HCT116 (cell line): ENCODE data around the gene EGFR.

ENCODE experiments used
- CEBPB ChIP-seq: IDR thresholded peaks from 2 replicates; pipeline ENCODE4 v1.6.1; 2012; ENCODE audit warnings: low read depth
- CTCF ChIP-seq, 3 experiments: fragments of 200-600 bp in 1 of 3; sonication (generic) in 1 of 3; IDR thresholded peaks in 2 of 3; conservative IDR thresholded peaks in 1 of 3; 2 replicates each; pipeline ENCODE4 v1.5.1; 2012 to 2017; ENCODE audit warnings: low read depth in 2 of 3, low read length in 2 of 3, antibody characterized with exemption in 1 of 3, borderline replicate concordance in 1 of 3, control low read depth in 1 of 3, mild to moderate bottlenecking in 1 of 3, mixed read lengths in 1 of 3, mixed run types in 1 of 3, moderate library complexity in 1 of 3; ENCODE audit not compliant: insufficient read depth in 1 of 3
- EZH2 ChIP-seq: fragments of 200-600 bp; sonication (generic); IDR thresholded peaks from 2 replicates; pipeline ENCODE4 v1.6.1; 2017; ENCODE audit warnings: antibody characterized with exemption, mixed run types
- EZH2phosphoT487 ChIP-seq: fragments of 200-600 bp; IDR thresholded peaks from 2 replicates; pipeline ENCODE4 v1.6.1; 2018; ENCODE audit warnings: antibody characterized with exemption, borderline replicate concordance
- POLR2AphosphoS5 ChIP-seq: IDR thresholded peaks from 2 replicates; pipeline ENCODE4 v1.6.1; 2011; ENCODE audit warnings: mild to moderate bottlenecking, low read depth, low read length, moderate library complexity
- RAD21 ChIP-seq: IDR thresholded peaks from 2 replicates; pipeline ENCODE4 v1.6.1; 2012; ENCODE audit warnings: low read depth, mild to moderate bottlenecking
- SRF ChIP-seq: IDR thresholded peaks from 2 replicates; pipeline ENCODE4 v1.6.1; 2012; ENCODE audit warnings: low read depth
- YY1 ChIP-seq: IDR thresholded peaks from 2 replicates; pipeline ENCODE4 v1.6.1; 2011; ENCODE audit warnings: low read length, low read depth, moderate library complexity, mild to moderate bottlenecking; ENCODE audit not compliant: insufficient replicate concordance; ENCODE audit errors: extremely low read depth
- ZFX ChIP-seq: fragments of 450-650 bp; IDR thresholded peaks from 2 replicates; pipeline ENCODE4 v1.6.1; 2017
- TF ChIP-seq, protein P1 (sequence below): IDR thresholded peaks from 2 replicates; pipeline ENCODE4 v1.6.1; 2012
- TF ChIP-seq, protein P2 (sequence below): IDR thresholded peaks from 2 replicates; pipeline ENCODE4 v1.6.1; 2012; ENCODE audit warnings: low read depth

DNA sequence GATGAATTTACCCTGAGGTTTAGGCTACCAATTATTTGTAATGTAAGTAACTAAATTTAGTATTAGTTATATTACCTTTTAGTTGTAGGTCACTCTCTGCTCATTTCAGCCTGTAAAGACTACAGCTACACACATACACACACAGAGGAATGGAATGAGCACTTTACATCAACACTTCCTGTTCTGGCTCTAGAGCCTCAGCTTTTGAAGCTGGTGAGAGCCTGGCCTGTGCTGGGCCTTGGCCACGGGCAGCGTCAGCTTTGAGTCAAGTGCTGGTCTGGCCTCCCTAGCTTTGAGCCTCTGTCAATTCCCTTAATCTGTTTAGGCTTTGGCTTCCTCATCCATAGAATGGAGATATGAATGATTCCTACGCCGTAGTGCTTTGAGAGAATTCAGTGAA, 141.7 kb downstream of the EGFR start:
- TF ChIP-seq CTCF (IDR thresholded peaks at IDR 0.05 in 2 of 3, conservative IDR thresholded peaks at IDR 0.05 in 1 of 3; ENCODE audit: borderline replicate concordance in 1 of 3, insufficient read depth in 1 of 3, low read depth in 2 of 3, low read length in 2 of 3) (no peak), EZH2phosphoT487 (no peak), ZFX (no peak), POLR2AphosphoS5 (no peak), RAD21 (no peak), SRF (no peak), CEBPB (no peak), YY1 (no peak), EZH2 (no peak)
- TF ChIP-seq, protein P1, sequence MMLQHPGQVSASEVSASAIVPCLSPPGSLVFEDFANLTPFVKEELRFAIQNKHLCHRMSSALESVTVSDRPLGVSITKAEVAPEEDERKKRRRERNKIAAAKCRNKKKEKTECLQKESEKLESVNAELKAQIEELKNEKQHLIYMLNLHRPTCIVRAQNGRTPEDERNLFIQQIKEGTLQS: no peak
- TF ChIP-seq, protein P2, sequence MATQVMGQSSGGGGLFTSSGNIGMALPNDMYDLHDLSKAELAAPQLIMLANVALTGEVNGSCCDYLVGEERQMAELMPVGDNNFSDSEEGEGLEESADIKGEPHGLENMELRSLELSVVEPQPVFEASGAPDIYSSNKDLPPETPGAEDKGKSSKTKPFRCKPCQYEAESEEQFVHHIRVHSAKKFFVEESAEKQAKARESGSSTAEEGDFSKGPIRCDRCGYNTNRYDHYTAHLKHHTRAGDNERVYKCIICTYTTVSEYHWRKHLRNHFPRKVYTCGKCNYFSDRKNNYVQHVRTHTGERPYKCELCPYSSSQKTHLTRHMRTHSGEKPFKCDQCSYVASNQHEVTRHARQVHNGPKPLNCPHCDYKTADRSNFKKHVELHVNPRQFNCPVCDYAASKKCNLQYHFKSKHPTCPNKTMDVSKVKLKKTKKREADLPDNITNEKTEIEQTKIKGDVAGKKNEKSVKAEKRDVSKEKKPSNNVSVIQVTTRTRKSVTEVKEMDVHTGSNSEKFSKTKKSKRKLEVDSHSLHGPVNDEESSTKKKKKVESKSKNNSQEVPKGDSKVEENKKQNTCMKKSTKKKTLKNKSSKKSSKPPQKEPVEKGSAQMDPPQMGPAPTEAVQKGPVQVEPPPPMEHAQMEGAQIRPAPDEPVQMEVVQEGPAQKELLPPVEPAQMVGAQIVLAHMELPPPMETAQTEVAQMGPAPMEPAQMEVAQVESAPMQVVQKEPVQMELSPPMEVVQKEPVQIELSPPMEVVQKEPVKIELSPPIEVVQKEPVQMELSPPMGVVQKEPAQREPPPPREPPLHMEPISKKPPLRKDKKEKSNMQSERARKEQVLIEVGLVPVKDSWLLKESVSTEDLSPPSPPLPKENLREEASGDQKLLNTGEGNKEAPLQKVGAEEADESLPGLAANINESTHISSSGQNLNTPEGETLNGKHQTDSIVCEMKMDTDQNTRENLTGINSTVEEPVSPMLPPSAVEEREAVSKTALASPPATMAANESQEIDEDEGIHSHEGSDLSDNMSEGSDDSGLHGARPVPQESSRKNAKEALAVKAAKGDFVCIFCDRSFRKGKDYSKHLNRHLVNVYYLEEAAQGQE: no peak
